K562 (cell line): ENCODE measurements around the gene NXT1. TPM values are rescaled to one million over a fixed set of nuclear protein-coding genes. Genes with fewer than 3 reads are reported as not detected.

Experiments used
- ATAC-seq: fragments of 200-7000 bp; cut with Tn5 transposase; 3 replicates; pipeline ENCODE4 v1.9.1; 2020; ENCODE audit warnings: moderate library complexity
- BruUV-seq: library from RNA; stranded (reverse); fragments of 400-500 nt; replicated peaks from 2 replicates; lab custom pipeline; 2021; lab: Mats Ljungman, UMichigan
- CTCF ChIA-PET: fragments of 300-600 bp; formaldehyde crosslinking; extraction: SDS; loops from one replicate; lab custom pipeline; 2021; ENCODE audit warnings: low intra/inter-chr PET ratio; lab: Yijun Ruan, JAX
- POLR2A ChIA-PET: fragments of 300-600, 350-650 bp; sonication (Branson Sonifier 250); formaldehyde crosslinking; extraction: SDS; loops from one replicate; lab custom pipeline; 2021; ENCODE audit warnings: antibody characterized with exemption, inconsistent platforms; lab: Yijun Ruan, JAX
- DNase-seq, 4 experiments: peaks; one replicate each; pipeline versions ENCODE4 v3.0.0 to v3.0.0-alpha.2; 2011 to 2018; ENCODE audit warnings: low spot score in 3 of 4, mixed read lengths in 3 of 4; ENCODE audit errors: extremely low read depth in 1 of 4
- FAIRE-seq: peaks from 2 replicates; lab custom pipeline; 2011; peaks lifted over from hg19 to GRCh38; lab: Jason Lieb, UNC
- H2AFZ ChIP-seq: 2 replicates; pipeline ENCODE4 v1.6.0; 2011; ENCODE audit warnings: low read depth, low read length, control low read depth, inconsistent platforms
- H3K27ac ChIP-seq: fragments of 200-600 bp; 3 replicates; pipeline ENCODE4 v1.8.0; 2011; ENCODE audit warnings: low read depth, mild to moderate bottlenecking, control low read depth, inconsistent platforms, low read length, moderate library complexity, mixed read lengths; ENCODE audit errors: extremely low read depth
- H3K27me3 ChIP-seq, 2 experiments: fragments of 300-600 bp in 1 of 2; 2 replicates in 1 of 2; 3 replicates in 1 of 2; pipeline versions ENCODE4 v1.6.0 to v1.8.0; 2011; ENCODE audit warnings: inconsistent platforms in 2 of 2, low read length in 2 of 2, mild to moderate bottlenecking in 1 of 2, mixed read lengths in 1 of 2, moderate library complexity in 1 of 2; ENCODE audit not compliant: control insufficient read depth in 2 of 2, insufficient read depth in 2 of 2
- H3K36me3 ChIP-seq: fragments of 300-600 bp; 3 replicates; pipeline ENCODE4 v1.8.0; 2011; ENCODE audit warnings: mild to moderate bottlenecking, low read length, inconsistent platforms; ENCODE audit not compliant: control insufficient read depth, insufficient read depth
- H3K4me1 ChIP-seq, 2 experiments: fragments of 200-600 bp in 1 of 2; replicated peaks in 1 of 2; 2 replicates in 1 of 2; 3 replicates in 1 of 2; pipeline versions ENCODE4 v1.5.1 to v1.8.0; 2011; ENCODE audit warnings: inconsistent platforms in 2 of 2, low read length in 2 of 2, mild to moderate bottlenecking in 1 of 2, mixed read lengths in 1 of 2, moderate library complexity in 1 of 2; ENCODE audit not compliant: control insufficient read depth in 2 of 2, insufficient read depth in 2 of 2
- H3K4me2 ChIP-seq: 2 replicates; pipeline ENCODE4 v1.6.1; 2011; ENCODE audit warnings: low read length, control low read depth, inconsistent platforms, mixed read lengths; ENCODE audit not compliant: insufficient read depth
- H3K4me3 ChIP-seq: fragments of 200-600 bp; sonication (generic), shearing (Covaris generic); 2 replicates; pipeline ENCODE4 v1.5.1; 2016; ENCODE audit warnings: control low read depth, inconsistent platforms
- H3K79me2 ChIP-seq: fragments of 200-600 bp; 3 replicates; pipeline ENCODE4 v1.8.0; 2011; ENCODE audit warnings: low read length, inconsistent platforms; ENCODE audit not compliant: control insufficient read depth, insufficient read depth
- H3K9ac ChIP-seq, 2 experiments: 2 replicates each; pipeline versions ENCODE4 v1.6.0 to v1.6.1; 2011; ENCODE audit warnings: low read depth in 2 of 2, low read length in 2 of 2, control low read depth in 1 of 2, inconsistent platforms in 1 of 2, mild to moderate bottlenecking in 1 of 2, mixed read lengths in 1 of 2; ENCODE audit not compliant: insufficient read depth in 1 of 2
- H3K9me1 ChIP-seq: one replicate; pipeline ENCODE4 v1.6.0; 2011; ENCODE audit warnings: inconsistent platforms, mild to moderate bottlenecking, low read length, moderate library complexity; ENCODE audit not compliant: control insufficient read depth, insufficient read depth
- H3K9me3 ChIP-seq: replicated peaks from 2 replicates; pipeline ENCODE4 v1.5.1; 2011; ENCODE audit warnings: low read depth, low read length, inconsistent platforms; ENCODE audit not compliant: control insufficient read depth, insufficient read depth
- H4K20me1 ChIP-seq: replicated peaks from 2 replicates; pipeline ENCODE4 v1.6.1; 2011; ENCODE audit warnings: low read length, inconsistent platforms, mixed read lengths; ENCODE audit not compliant: control insufficient read depth, insufficient read depth
- EZH2 ChIP-seq: IDR thresholded peaks from 2 replicates; pipeline ENCODE4 v1.6.1; 2012; ENCODE audit warnings: low read depth, mild to moderate bottlenecking, inconsistent platforms, low read length, borderline replicate concordance
- ZNF134 ChIP-seq: fragments of 250-450 bp; sonication (Bioruptor Pico); conservative IDR thresholded peaks from 2 replicates; pipeline ENCODE4 v1.4.0; 2020
- ZSCAN32 ChIP-seq: fragments of 450-650 bp; formaldehyde crosslinking; IDR thresholded peaks from 2 replicates; pipeline ENCODE4 v1.4.0; 2020; ENCODE audit warnings: mild to moderate bottlenecking, moderate library complexity
- WGBS: fragments of 100-300 bp; shearing (Covaris generic); methylation state at CpG from one replicate; pipeline ENCODE4 v1.1.6; 2016; ENCODE audit warnings: low coverage, mixed read lengths; ENCODE audit not compliant: insufficient coverage; ENCODE audit errors: missing lambda C conversion rate; 5-methylcytosine and 5-hydroxymethylcytosine counted together
- in situ Hi-C: fragments of 300-500 bp; cut with MboI; formaldehyde crosslinking; loops from 4 replicates; pipeline ENCODE4 v1.15.0; 2018; ENCODE audit warnings: inconsistent platforms, mixed read lengths
- intact Hi-C: fragments of 100-400 bp; cut with micrococcal nuclease; formaldehyde crosslinking; loops from 2 replicates; pipeline ENCODE4 v1.14.2; 2022
- polyA plus RNA-seq, 8 experiments: library from polyadenylated mRNA; depleted of rRNA in 4 of 8; stranded (reverse) in 5 of 8; unstranded in 3 of 8; fragments of >200 nt; fragmentation: Nextera tagmentation in 2 of 8; fragmentation: Illumina TruSeq in 1 of 8; extraction: Ambion mirVana in 2 of 8; extraction: Trizol in 1 of 8; gene quantifications; 2 replicates each; pipeline versions ENCODE4 v1.2.1 to v1.2.3, GENCODE V29; 2011 to 2014; ENCODE audit warnings: inconsistent platforms in 1 of 8, missing spikeins in 1 of 8
- total RNA-seq, 7 experiments: library from RNA; depleted of rRNA in 6 of 7; stranded (reverse); fragments of >200 nt in 6 of 7; fragmentation: Illumina TruSeq in 2 of 7; extraction: Trizol in 2 of 7; gene quantifications; 2 replicates each; pipeline versions ENCODE4 v1.2.1 to v1.2.3, GENCODE V29; 2011 to 2021; ENCODE audit warnings: low replicate concordance in 1 of 7
- TF ChIP-seq, protein P1 (sequence below), 3 experiments: fragments of 200-800 bp in 1 of 3; sonication (Bioruptor generic) in 1 of 3; sonication (generic) in 1 of 3; formaldehyde crosslinking in 1 of 3; IDR thresholded peaks; 2 replicates each; pipeline versions ENCODE4 v1.6.1 to v1.8.0; 2016 to 2022; ENCODE audit warnings: mild to moderate bottlenecking in 2 of 3, missing compliant biosample characterization in 2 of 3, missing genetic modification characterization in 2 of 3, missing genetic modification reagents in 1 of 3

Gene NXT1
- total and polyA plus RNA-seq, 9 of the 15 experiments (the other 6 are each of a cell fraction or from before 2014, with no cell fraction given), result 7.7 to 50.9 (median 35.6) TPM

- FAIRE-seq (no peak), ATAC-seq (no peak), DNase-seq (no peak)
- WGBS, result 38% methylated on average over 2 of the region's 4 CpGs
- H3K9me3 ChIP-seq, result no peaks in the 10 kb centered on the region
- ChIA-PET POLR2A (interaction anchor here (1.3 kb wide), 1 partner anchor 12 kb away, joined by 7 read pairs; no protein-coding TSS in a partner anchor), CTCF (no interaction called here)
- no peak overlapping the region for H3K4me2 ChIP-seq
- H3K4me3 ChIP-seq, result no peak overlapping the region
- H3K9me1 ChIP-seq, result no peaks in the 10 kb centered on the region
- no peak overlapping the region for H2AFZ ChIP-seq
- H3K36me3 ChIP-seq, result no peaks in the 10 kb centered on the region
- no TSS peak for BruUV-seq
- peaks cover 8% of the 10 kb centered on the region for H3K79me2 ChIP-seq
- H3K27me3 ChIP-seq, result no peaks in the 10 kb centered on the region
- intact Hi-C loops, result loop anchor here (10.0 kb wide), 1 partner anchor 291 kb away; no protein-coding TSS in a partner anchor
- peaks cover 1% of the 10 kb centered on the region; the same call in 1 of the 2 replicates for H4K20me1 ChIP-seq
- no peak overlapping the region for H3K9ac ChIP-seq
- H3K4me1 ChIP-seq, result peaks cover 5 to 10% of the 10 kb centered on the region in 2 experiments; a peak in 4 of 5 replicates
- in situ Hi-C loops, result loop anchor here (10.0 kb wide), 1 partner anchor 291 kb away; no protein-coding TSS in a partner anchor
- TF ChIP-seq EZH2, result no peak
- no peak for TF ChIP-seq ZSCAN32 (CRISPR knock-in tag)
- no peak for TF ChIP-seq ZNF134 (CRISPR knock-in tag)
- TF ChIP-seq, protein P1, sequence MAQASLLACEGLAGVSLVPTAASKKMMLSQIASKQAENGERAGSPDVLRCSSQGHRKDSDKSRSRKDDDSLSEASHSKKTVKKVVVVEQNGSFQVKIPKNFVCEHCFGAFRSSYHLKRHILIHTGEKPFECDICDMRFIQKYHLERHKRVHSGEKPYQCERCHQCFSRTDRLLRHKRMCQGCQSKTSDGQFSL (CRISPR knock-in tag; IDR thresholded peaks at IDR 0.05), result no peak
- TF ChIP-seq, protein P1 (tag; IDR thresholded peaks at IDR 0.05), result no peak
- no peak overlapping the region for H3K27ac ChIP-seq
These were observed 4.6 kb upstream of the NXT1 start for GRCh38 chr20:23346002-23346401.
